KOPT-K1 (cell line): ENCODE measurements around the gene KRTAP5-11.
"Not testable (repeated sequence)": the region's sequence is repeated elsewhere in the genome, so short reads cannot be mapped to it uniquely, and the experiment has no call there.

Experiments used
- H3K27ac ChIP-seq: fragments of 200-600 bp; sonication (generic); 2 replicates; pipeline ENCODE4 v1.5.1; 2016; ENCODE audit warnings: antibody characterized with exemption, mild to moderate bottlenecking, low read depth, low read length; ENCODE audit not compliant: poor library complexity, severe bottlenecking
- H3K36me3 ChIP-seq: fragments of 200-600 bp; sonication (generic); 2 replicates; pipeline ENCODE4 v1.5.1; 2017; ENCODE audit warnings: antibody characterized with exemption, mild to moderate bottlenecking, low read length, moderate library complexity; ENCODE audit not compliant: insufficient read depth
- H3K9me3 ChIP-seq: fragments of 200-600 bp; sonication (generic); 2 replicates; pipeline ENCODE4 v1.5.1; 2017; ENCODE audit warnings: antibody characterized with exemption, low read length, mild to moderate bottlenecking; ENCODE audit not compliant: insufficient read depth, poor library complexity, severe bottlenecking

KRTAP5-11 gene

GRCh38 chr11:71534711-71535608 lies 47.7 kb downstream of the KRTAP5-11 start:
- not testable (repeated sequence) for H3K36me3 ChIP-seq, H3K9me3 ChIP-seq, H3K27ac ChIP-seq

DNA sequence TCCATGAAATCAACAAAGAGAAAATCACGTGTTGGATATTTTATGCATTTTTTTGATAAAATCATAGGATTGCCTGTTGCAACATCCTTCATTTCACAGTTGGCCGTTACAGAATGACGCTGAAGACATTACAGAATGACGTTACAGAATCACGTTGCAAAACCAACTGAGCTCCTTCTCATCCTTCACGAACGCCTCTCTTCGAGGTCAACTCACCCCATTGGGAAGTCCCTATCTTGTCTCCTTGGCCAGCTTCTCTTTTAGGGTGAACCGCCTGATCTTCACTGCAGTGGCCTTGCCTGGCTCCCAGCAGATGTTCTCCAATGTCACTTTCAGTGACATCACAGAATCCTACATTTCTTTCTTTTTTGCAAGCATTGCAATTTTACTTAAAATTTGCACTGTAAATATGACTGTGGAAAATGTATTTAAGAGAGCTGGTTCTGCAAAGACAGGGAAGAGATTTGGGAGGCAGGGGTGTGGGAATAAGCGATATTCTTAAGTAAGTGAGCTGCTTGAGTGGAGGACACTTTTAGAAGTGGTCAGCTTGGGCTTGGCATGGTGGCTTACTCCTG lies 50.6 kb downstream of the KRTAP5-11 start:
- Histone ChIP-seq H3K9me3 (no peaks in the 10 kb centered on the region), H3K36me3 (no peaks in the 10 kb centered on the region), H3K27ac (no peak overlapping the region)
